Stimulated activated CD4-positive, alpha-beta T cell treated with anti-CD3 and anti-CD28 coated beads, Interleukin-2, amount 100 ng/mL, for 48 hours (primary cell): ENCODE data around the gene GDAP2.

Experiments
- DNase-seq, 2 donors: peaks; one replicate each; pipeline ENCODE4 v3.0.0-alpha.2; 2020

The GDAP2 gene

GRCh38 chr1:117838911-117839310, 90.5 kb downstream of the GDAP2 start:
- DNase-seq, result no peak

- DNase-seq, result no peak
Observed at GRCh38 chr1:117836069-117836468, 93.4 kb downstream of the GDAP2 start.

DNA sequence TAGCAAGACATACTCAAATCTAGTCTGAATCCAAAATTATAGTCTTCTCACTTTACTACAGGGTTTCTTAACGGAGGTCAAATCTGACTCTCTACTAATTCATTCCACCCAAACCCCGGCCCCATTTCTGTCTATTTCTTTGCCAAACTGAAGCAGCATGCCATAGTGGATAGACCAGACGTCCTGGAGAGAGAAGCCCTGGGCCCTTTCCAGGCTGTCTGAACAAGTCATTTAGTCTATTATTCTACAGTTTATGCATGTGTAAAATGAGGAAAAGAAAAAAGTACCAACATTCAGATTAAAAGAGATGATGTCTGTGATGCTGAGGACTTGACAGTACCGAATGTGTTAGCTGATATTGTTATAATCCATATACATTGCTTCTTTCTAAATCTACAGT, 95.0 kb downstream of the GDAP2 start:
- DNase-seq, result no peak

DNA sequence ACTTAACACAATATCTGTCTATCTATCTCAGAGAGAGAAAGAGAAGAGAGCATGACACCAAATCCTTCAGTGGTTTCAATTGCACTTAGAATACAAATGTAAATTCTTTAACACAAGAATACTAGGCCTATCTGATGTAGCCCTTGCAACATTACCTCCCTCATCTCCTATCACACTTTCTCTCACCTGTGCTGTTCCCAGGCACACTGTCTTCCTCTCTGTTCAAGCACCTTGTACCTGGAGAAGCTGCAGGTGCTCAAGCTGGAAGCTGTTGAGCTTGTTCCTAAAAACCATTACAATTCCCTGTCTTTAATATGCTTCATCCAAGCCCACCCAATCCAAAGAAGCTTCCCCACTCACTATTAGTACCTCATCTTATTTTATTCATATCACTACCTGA, 97.0 kb downstream of the GDAP2 start:
- no peak for DNase-seq

- DNase-seq, result no peak
Observed at GRCh38 chr1:117830222-117830621, 99.2 kb downstream of the GDAP2 start.

- no peak for DNase-seq
Observed at GRCh38 chr1:117828201-117828600, 101.2 kb downstream of the GDAP2 start.

- no peak for DNase-seq
Observed at GRCh38 chr1:117826540-117827078, 102.8 kb downstream of the GDAP2 start.

GRCh38 chr1:117826119-117826518, 103.3 kb downstream of the GDAP2 start:
- DNase-seq, result no peak

- no peak for DNase-seq
Observed at GRCh38 chr1:117825414-117825813, 104.0 kb downstream of the GDAP2 start.

- DNase-seq, result no peak
Observed at GRCh38 chr1:117824616-117825015, 104.8 kb downstream of the GDAP2 start.

GRCh38 chr1:117821774-117822482, 107.5 kb downstream of the GDAP2 start:
- no peak for DNase-seq

DNA sequence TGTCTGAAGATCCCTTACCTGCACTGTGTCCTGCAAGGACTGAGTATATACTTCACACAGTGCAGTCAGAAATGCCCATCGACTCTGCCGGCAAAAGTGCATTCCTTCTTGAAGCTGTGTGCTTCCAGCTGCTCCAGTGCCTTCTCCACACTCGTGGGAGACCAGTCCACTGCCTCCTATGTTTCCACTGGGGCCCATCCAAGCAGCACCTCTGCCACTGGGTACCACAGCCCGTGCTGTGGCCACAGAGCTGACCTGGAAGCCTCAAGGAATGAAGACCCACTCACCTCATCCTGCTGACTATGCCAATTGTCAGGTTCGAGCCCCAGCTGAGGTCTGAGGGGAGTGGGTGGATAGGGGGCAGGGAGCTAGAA, 108.1 kb downstream of the GDAP2 start:
- DNase-seq, result no peak

GRCh38 chr1:117820694-117821381, 108.6 kb downstream of the GDAP2 start:
- no peak for DNase-seq

DNA sequence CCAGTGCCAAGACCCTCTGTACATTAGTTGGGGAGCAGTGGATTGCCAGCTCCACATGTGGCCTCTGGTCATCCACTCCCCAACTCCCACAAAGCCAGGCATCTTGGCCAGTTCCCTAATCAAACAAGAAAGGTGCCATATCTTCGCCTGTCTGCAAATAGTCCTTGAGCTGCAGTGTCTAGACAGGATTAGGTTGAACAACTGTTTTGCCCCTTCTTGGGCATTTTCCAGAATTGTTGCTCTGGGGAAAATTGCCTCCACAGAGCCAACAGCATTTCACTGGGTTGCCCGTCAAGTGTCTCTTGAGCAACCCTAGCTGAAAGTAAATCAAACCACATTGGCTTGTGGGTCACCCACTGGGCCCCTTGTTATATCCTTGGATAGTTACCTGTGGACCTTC, 109.3 kb downstream of the GDAP2 start:
- DNase-seq, result no peak

GRCh38 chr1:117819301-117819700, 110.1 kb downstream of the GDAP2 start:
- DNase-seq, result no peak

GRCh38 chr1:117818456-117818855, 111.0 kb downstream of the GDAP2 start:
- DNase-seq, result no peak

DNA sequence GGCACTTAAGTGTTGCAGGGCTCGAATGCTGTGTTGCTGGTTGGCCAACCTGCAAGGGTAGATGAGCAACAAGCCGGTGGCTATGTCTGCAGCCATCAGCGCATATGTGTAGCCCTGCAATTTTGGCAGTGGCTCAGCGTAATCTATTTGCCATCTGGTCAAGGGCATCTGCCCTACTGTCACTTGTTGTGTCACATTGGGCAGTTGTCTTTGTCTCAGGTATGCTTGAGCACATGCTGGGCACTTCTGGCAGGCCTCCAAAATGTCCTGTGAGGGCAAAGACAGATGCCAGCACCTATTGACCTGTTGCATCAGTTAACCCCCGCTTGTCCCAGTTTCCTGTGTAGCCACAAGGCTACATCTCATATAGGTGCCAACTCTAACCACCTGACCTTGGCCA, 111.8 kb downstream of the GDAP2 start:
- DNase-seq, result no peak

GRCh38 chr1:117815926-117816325, 113.5 kb downstream of the GDAP2 start:
- DNase-seq, result no peak

- DNase-seq, result no peak
Observed at GRCh38 chr1:117814856-117815797, 114.3 kb downstream of the GDAP2 start.
